ENCODE data around the gene DOK5. TPM values are rescaled to one million over a fixed set of nuclear protein-coding genes. Genes with fewer than 3 reads are reported as not detected.

The DOK5 gene
- total RNA-seq, 1 experiment from 2014 or later = not detected

DNA sequence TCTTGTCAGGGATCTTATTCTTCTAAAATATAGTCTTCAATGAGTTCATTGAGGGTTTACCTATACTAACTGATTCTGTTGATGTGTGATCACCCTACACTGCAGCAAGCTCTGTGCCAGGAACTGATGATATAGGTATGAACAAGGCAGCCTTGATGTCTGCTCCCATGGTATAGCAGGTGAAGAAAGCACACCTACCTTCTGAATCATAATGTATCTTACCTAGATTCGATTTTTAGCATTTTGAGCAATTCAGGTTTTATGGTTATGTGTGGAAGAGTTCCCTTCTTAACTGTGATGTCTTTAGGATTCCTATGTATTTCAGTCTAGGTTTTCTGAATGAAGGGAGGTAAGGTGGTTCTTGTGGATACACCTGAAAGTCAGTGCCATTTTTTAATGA, 223.0 kb downstream of the DOK5 start:
- POLR2A ChIA-PET = no interaction called here
- no peak for DNase-seq
- Histone ChIP-seq H3K4me1 (no peaks in the 10 kb centered on the region), H3K36me3 (ENCODE audit: control insufficient read depth, insufficient read depth, low read length) (no peaks in the 10 kb centered on the region), H3K27me3 (replicated peaks; ENCODE audit: control insufficient read depth, insufficient read depth, low read length) (no peaks in the 10 kb centered on the region), H3K9me3 (0 out of 2 replicates have a peak, but pooled peaks cover 5% of the 10 kb centered on the region), H3K4me3 (ENCODE audit: low read depth, low read length) (no peak overlapping the region)
- Mint-ChIP-seq H3K9me3 (ENCODE audit: unreplicated experiment) (no peaks in the 10 kb centered on the region), H3K4me3 (ENCODE audit: unreplicated experiment) (no peak overlapping the region), H3K36me3 (ENCODE audit: insufficient read depth, unreplicated experiment) (no peaks in the 10 kb centered on the region), H3K27me3 (ENCODE audit: insufficient read depth, unreplicated experiment) (peaks cover 31% of the 10 kb centered on the region), H3K4me1 (ENCODE audit: low read depth, unreplicated experiment) (no peaks in the 10 kb centered on the region), H3K27ac (ENCODE audit: unreplicated experiment) (no peak overlapping the region)
- intact Hi-C loops (cut with micrococcal nuclease; ENCODE audit: unreplicated experiment) = no loop called here
- CTCF ChIA-PET = no interaction called here
- BruUV-seq (replicated peaks) = no TSS peak
- TF ChIP-seq, protein P1, sequence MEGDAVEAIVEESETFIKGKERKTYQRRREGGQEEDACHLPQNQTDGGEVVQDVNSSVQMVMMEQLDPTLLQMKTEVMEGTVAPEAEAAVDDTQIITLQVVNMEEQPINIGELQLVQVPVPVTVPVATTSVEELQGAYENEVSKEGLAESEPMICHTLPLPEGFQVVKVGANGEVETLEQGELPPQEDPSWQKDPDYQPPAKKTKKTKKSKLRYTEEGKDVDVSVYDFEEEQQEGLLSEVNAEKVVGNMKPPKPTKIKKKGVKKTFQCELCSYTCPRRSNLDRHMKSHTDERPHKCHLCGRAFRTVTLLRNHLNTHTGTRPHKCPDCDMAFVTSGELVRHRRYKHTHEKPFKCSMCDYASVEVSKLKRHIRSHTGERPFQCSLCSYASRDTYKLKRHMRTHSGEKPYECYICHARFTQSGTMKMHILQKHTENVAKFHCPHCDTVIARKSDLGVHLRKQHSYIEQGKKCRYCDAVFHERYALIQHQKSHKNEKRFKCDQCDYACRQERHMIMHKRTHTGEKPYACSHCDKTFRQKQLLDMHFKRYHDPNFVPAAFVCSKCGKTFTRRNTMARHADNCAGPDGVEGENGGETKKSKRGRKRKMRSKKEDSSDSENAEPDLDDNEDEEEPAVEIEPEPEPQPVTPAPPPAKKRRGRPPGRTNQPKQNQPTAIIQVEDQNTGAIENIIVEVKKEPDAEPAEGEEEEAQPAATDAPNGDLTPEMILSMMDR (IDR thresholded peaks at IDR 0.05; ENCODE audit: insufficient read depth in 1 of 2, low read depth in 1 of 2, low read length in 1 of 2, severe bottlenecking in 1 of 2, unreplicated experiment in 1 of 2) = no peak
